DMS153 treated with DMSO at 0.1 percent for 48 hours (cell line): ENCODE results near the gene MFAP4.

Source experiments
- DNase-seq: peaks from one replicate; lab custom pipeline; 2025; ENCODE audit not compliant: unreplicated experiment; lab: John Stamatoyannopoulos, UW

The MFAP4 gene

GRCh38 chr17:19371259-19372010 is 15.6 kb downstream of the MFAP4 start:
- DNase-seq, result no peak

DNA sequence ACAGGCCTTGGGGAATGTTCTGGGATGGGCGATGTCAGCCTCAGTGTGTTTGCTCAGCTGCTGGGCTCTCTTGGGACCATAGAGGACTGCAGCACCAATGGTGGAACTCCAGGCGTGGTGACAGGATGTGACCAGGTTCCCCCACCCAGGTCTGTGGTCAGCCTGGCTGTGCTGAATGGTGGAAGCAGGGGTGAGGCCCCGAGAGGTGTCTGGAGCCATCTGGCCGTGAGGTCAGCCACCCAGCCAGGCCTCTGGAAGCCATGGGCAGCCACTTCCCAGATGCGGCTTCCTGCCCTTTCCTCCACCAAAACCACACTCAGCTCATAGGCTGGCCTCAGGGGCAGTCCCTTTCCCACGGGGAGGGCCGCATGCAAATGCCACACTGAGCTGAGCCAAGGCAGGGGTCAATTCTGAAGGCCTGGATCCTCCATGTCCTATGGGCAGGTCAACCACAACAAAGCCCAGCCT is 16.5 kb downstream of the MFAP4 start:
- DNase-seq, result no peak

DNA sequence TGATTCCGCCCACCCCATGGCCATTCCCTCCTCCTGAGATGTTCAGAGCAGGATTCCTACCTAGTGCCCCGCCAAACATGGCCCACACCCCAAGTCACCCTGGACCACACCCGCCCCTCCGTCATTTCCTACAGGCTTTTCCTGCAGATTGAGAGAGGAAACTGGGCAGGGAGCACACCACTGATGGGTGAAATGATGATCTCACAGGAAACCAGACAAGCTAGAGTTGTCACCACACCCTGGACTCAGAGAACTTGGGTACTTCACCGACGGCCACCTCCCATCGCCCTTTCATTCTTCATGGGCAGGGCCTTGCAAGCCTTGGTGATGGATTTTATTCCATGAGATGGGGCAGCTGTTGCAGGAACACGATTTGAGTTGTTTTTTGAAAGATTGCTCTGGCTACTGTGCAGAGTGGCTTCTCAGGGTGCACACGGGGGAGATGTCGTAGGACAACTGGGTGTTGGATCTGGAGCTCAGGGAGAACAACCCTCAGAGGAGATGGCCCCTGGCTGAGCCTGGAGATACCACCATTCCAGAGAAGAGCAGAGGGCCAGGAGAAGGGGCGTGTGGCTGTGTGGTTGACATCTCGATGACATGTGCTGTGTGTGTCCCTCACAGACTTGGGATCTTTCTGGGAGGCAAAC is 17.0 kb downstream of the MFAP4 start:
- no peak for DNase-seq

DNA sequence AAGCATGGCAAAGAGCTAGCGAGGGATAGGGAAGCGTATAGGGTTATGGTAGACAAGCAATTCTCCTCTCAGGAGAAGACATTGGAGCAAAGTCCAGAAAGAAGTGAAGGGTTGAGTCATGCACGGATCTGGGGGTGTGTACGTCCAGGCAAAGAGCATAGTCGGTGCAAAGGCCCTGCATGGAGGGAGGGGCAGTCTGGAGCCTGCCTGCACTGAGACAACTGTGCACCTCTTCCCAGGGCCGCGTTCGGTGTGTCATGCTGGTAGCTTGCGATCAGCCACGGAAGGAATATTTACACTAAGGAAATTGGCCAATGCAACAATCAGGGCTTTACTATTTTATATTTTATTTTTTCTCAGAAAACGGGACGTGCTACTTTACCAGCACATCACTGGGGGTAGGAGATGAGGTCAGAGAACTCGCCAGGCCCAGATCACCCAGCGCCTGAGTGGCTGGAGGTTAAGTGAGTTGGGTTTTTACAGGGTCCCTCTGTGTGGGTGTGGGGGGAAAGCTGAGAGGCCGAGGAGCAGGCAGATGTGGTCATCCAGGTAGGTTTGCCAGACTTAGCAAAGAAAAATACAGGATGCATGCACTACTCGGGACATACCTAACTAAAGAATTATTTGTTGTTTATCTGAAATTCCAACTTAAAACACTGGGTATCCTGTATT is 17.7 kb downstream of the MFAP4 start:
- DNase-seq, result no peak

DNA sequence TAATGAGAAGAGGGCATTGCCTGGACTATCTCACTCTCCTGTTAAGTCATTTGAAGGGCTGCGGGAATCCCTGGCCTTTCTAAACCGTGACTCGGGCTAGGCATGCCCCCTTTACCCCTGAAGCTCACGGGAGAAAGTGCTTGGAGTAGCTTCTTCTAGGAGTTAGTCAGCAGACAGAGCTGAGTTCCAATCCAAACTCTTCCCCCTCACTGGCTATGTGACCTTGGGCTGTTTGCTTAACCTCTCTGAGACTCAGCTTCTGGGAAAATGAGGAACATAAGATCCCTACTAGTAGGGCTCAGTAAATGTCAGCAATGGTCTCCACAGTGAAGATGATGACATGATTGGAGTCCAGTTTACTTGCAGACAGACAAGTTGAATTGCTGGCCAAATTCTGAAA is 18.8 kb downstream of the MFAP4 start:
- DNase-seq, result no peak

- no peak for DNase-seq
Measured at GRCh38 chr17:19366637-19366972, 20.4 kb downstream of the MFAP4 start.

DNA sequence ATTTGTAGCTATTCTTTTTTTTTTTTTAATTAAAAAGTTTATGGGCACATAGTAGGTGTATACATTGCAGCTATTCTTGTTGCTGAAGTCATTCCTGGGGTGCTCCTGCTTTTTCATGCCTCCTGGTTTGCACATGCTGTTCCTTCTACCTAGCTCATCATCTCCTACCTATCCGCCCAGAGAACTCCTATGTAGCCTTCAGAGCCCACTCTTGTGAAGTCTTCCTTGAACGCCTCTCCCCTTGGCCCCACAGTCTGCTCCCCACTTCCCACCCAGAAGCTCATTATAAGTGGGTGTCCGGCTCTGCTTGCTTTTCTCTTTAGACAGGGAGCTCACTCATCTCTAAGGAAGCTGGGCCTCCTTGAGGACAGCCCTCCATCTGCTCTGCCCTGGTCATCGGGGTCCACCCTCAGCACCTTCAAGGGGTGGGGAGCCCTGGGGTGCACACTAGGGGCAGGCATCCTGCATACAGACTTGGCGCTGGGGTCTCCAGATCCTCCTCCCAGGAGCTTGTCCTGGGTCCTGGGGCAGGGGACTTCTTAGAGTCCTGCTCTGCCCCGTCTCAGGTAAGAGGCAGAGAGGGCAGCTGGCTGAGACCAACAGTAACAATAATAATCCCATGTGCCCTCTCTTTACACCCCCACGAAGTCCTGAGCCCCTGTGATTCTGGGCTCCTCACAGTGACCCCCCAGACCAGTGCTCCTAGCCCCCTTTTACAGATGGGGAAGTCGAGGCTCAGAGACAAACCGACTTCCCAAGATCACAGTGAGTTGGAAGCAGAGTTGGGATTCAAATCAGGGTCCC is 21.0 kb downstream of the MFAP4 start:
- no peak for DNase-seq

DNA sequence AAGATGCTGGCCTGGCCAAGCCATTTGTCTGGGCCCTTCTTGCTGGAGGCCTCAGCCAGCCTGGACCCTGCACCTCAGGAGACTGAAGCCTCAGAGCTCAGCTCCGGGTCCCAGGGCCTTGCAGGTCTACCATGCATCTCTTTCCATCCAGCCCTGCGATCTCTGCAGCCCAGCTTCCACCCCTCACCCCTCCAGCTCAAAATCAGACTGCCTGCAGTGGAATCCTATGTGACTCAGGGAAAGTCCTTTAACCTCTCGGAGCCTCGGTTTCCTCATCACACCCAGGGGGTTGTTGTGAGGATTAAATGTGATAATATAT is 21.5 kb downstream of the MFAP4 start:
- no peak for DNase-seq

DNA sequence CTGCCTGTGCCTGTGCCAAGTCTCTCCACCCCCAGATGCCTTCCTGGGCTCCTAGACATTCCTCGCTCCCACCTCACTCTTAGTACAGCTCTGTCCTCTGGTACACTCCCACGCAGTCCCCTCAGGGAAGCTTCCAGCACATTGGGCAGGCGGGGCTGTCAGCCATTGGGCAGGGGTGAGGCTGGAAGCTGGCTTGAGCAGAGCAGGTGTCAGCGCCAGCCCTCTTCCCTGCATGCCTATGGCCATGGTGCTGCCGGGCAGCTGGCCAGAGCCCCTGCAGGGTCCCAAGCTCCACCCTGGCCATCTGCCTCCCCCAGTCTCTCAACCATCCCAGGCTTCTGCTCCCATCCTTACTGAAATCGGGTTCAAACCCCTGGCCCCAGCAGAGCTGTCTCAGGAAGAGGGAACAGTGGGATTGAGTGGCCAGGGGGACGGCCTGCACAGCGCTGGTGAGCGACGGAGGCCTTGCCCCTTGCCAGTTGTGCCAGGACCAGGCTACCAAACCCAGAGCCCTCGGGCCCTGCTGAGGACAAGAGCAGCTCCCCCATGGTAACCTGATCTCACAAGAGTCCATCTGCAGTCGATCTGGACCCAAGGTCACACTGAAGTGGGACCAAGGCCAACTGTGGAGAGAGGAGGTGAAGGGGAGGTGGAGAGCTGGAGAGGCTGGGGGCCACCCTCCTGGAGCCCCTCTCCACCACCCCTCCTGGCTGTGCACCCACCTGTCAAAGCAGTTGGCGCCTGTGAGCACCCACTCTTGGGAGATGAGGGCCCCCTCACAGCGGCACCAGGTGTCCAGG is 22.1 kb downstream of the MFAP4 start:
- no peak for DNase-seq

GRCh38 chr17:19363460-19364035 is 23.4 kb downstream of the MFAP4 start:
- DNase-seq, result no peak

- DNase-seq, result no peak
Measured at GRCh38 chr17:19363114-19363438, 23.9 kb downstream of the MFAP4 start.

- peak; percentile 41 for DNase-seq
Measured at GRCh38 chr17:19362277-19363113, 24.5 kb downstream of the MFAP4 start, which contains the start of gene B9D1. Gene B9D1 (minus strand): TSS chr17:19362723. CDS start chr17:19362569, 154 bp downstream.

DNA sequence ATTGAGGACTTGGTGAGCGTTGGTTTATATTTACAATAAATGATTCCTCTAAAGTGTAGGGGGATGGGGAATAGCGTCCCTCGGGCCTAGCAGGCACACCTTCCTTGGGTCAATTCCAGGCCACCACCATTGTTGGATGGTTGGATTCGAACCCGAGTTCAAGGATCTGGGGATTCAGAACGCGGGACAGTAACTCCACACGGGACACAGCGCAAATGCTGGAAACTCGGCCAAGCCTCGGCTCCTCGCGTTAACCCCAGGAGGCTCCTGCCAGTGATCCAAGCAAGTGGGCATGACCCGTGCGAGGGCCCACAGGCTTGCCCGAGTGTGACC is 25.1 kb downstream of the MFAP4 start:
- no peak for DNase-seq

- DNase-seq, result no peak
Measured at GRCh38 chr17:19361326-19361725, 25.7 kb downstream of the MFAP4 start.

DNA sequence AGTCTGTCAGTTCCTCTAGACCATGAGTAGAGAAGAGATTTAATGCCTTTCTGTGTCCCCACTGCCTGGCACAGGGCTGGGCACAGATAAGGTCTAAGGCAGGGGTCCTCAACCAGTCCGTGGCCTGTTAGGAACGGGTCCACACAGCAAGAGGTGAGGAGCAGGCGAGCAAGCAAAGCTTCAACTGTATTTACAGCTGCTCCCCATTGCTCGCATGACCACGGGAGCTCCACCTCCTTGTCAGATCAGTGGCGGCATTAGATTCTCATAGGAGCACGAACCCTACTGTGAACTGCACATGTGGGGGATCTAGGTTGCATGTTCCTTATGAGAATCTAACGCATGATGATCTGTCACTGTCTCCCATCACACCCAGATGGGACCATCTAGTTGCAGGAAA is 26.2 kb downstream of the MFAP4 start:
- DNase-seq, result no peak

- no peak for DNase-seq
Measured at GRCh38 chr17:19359856-19360255, 27.1 kb downstream of the MFAP4 start.

GRCh38 chr17:19359151-19359550 is 27.8 kb downstream of the MFAP4 start:
- DNase-seq, result no peak

GRCh38 chr17:19357761-19358160 is 29.2 kb downstream of the MFAP4 start:
- DNase-seq, result no peak

DNA sequence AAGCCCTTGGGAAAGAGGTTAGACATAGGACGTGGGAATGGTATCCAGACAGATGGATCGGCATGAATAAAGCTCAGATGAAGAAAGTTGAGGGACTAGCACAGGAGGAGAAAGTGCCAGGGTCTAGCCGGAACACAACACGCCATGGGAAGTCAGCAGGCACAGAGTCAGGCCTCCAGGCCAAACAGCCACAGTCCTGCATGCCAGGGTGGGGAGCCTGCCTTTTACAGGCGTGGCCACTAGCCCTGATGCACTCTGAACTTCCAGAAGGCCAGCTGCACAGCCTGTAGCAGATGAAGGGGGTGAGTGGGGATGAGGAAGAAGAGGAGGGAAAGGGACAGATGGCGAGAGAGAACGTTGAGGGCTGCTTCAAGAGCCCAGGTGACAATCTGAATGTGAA is 29.6 kb downstream of the MFAP4 start:
- no peak for DNase-seq

DNA sequence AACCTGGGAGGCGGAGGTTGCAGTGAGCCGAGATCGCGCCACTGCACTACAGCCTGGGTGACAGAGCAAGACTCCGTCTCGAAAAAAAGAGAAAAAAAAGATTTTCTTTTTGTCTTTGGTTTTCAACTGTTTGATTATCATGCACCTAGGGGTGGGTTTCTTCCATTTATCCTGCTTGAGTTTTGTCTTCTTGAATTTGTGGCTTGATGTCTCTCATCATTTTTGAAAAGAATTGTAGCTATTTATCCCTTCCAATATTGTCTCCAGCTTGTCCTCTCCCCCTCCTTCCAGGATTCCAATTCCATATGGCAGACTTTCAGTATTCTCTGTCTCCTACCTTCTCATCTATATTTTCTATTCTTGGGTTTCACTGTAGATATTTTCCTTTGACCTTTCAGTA is 32.2 kb downstream of the MFAP4 start:
- DNase-seq, result no peak
